GM18502 (cell line): ENCODE measurements around the gene PCDHB15.
"Not testable (repeated sequence)": the region's sequence is repeated elsewhere in the genome, so short reads cannot be mapped to it uniquely, and the experiment has no call there.

ENCODE experiments used
- ATAC-seq: cut with Tn5 transposase; IDR thresholded peaks from one replicate; pipeline ENCODE4 v1.9.1; 2021; ENCODE audit warnings: mild to moderate bottlenecking; ENCODE audit not compliant: unreplicated experiment, poor library complexity

The PCDHB15 gene

DNA sequence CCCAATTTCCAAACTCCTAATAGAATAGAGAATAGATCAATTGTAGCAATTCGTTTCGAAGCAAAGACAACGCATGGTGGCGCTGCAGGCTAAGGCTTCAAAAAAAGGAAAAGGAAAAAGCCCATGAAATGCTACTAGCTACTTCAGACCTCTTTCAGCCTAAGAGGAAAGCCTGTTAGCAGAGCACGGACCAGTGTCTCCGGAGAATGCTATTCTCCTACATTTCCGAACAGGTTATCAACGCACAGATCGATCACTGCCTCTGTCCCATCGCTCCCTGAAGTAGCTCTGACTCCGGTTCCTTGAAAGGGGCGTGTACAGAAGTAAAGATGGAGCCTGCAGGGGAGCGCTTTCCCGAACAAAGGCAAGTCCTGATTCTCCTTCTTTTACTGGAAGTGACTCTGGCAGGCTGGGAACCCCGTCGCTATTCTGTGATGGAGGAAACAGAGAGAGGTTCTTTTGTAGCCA lies at the start of gene PCDHB15:
TSS of gene PCDHB15 (plus strand) at position 146 of the 468 bp plus-strand sequence. CDS start at position 330, 184 bp downstream.
- ATAC-seq, result no peak

DNA sequence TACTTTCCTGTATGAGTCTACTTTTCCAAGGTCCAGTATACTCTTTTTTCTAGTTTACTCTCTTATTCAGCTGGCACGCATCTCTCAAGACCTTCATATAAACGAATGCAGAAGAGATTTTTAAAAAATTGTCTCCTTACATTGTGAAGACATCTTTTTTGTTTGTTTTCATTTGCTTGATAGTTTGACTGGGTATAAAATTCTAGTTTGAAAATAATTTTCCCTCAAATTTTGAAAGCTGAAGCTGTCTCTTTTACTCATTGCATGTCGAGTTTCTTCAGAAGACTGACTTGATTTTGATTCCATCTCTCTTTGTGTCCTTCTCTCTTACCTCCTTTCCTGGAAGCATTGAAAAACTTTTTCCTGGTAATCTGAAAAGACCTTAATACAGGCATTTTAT lies 48.8 kb upstream of the PCDHB15 start:
- ATAC-seq, result no peak

DNA sequence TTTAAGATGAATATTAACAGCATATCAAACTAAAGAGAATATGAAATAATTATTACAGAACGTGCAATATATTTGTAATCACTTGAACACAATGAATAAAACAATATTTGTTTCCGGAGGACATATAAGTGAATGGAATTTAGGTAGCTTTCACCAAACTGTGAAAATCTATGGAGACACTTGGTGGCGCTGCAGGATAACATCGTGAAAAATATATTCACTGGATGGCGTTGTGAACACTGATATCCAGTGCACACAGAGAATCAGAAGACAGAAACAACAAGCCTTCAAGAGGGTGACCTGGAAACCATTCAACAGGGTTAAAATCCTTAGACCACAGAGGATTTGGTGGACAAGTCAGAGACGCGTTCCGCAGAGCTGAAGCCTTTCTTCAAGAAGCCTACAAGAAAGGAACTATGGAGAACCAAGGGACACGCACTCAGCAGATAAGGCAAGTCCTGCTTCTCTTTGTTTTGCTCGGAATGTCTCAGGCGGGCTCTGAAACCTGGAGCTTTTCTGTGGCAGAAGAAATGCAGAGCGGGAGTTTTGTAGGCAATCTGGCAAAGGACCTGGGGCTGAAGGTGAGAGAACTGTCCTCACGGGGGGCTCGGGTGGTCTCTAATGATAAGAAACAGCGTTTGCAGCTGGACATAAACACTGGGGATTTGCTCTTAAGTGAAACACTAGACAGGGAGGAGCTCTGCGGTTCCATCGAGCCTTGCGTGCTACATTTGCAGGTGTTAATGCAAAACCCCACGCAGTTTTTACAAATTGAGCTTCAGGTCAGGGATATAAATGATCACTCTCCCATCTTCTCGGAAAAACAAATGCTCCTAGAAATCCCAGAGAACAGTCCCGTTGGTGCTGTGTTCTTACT lies 45.6 kb upstream of the PCDHB15 start, which contains the start of gene PCDHB11:
TSS of gene PCDHB11 (plus strand) at position 269 of the 877 bp plus-strand sequence. CDS start at position 417, 148 bp downstream.
- ATAC-seq, result no peak

- not testable (repeated sequence) for ATAC-seq
These were observed 44.1 kb upstream of the PCDHB15 start for GRCh38 chr5:141201126-141201525.

- not testable (repeated sequence) for ATAC-seq
These were observed 43.5 kb upstream of the PCDHB15 start for GRCh38 chr5:141201646-141202045.

DNA sequence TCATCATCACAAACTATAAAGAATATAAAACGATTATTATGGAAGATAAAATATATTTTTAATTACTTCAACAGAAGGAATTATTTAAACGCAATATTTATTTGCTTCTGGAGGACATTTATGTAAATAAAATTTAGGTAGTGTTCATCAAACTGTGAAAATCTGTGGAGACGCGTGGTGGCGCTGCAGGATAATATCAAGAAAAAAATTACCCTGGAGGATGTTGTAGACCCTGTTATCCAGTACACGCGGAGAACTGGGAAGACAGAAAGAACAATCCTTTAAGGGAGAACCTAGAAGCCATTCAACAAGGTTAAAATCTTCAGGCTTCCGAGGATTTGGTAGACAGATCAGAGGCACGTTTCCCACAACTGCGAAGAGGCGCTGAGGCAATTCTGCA lies 36.7 kb upstream of the PCDHB15 start, which contains the start of gene PCDHB12:
TSS of gene PCDHB12 (plus strand) at position 242 of the 400 bp plus-strand sequence. CDS start 189 bp downstream, outside the sequence.
- ATAC-seq, result no peak

DNA sequence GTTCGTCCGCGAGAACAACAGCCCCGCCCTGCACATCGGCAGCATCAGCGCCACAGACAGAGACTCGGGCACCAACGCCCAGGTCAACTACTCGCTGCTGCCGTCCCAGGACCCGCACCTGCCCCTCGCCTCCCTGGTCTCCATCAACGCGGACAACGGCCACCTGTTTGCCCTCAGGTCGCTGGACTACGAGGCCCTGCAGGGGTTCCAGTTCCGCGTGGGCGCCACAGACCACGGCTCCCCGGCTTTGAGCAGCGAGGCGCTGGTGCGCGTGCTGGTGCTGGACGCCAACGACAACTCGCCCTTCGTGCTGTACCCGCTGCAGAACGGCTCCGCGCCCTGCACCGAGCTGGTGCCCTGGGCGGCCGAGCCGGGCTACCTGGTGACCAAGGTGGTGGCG lies 34.9 kb upstream of the PCDHB15 start:
- not testable (repeated sequence) for ATAC-seq

DNA sequence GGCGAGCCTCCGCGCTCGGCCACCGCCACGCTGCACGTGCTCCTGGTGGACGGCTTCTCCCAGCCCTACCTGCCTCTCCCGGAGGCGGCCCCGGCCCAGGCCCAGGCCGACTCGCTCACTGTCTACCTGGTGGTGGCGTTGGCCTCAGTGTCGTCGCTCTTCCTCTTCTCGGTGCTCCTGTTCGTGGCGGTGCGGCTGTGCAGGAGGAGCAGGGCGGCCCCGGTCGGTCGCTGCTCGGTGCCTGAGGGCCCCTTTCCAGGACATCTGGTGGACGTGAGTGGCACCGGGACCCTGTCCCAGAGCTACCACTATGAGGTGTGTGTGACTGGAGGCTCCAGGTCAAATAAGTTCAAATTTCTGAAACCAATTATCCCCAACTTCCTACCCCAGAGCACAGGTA lies 34.3 kb upstream of the PCDHB15 start:
- not testable (repeated sequence) for ATAC-seq

DNA sequence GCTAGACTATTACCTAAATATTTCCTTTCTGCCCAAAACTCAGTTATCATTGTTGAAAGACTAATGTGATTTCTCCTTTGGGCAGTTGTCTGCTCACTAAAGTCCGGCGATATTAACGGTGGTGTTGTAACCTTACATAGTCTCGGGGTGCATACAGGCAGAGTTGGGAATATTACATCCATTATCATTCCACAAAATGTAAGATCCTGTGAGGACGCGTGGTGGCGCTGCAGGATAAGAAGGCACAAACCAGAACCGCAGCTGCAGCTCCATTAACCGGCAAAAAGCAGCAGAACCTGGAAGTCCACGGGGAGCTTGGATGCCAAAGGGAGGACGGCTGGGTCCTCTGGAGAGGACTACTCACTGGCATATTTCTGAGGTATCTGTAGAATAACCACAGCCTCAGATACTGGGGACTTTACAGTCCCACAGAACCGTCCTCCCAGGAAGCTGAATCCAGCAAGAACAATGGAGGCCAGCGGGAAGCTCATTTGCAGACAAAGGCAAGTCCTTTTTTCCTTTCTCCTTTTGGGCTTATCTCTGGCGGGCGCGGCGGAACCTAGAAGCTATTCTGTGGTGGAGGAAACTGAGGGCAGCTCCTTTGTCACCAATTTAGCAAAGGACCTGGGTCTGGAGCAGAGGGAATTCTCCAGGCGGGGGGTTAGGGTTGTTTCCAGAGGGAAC lies 31.4 kb upstream of the PCDHB15 start, which contains the start of gene PCDHB13:
TSS of gene PCDHB13 (plus strand) at position 264 of the 684 bp plus-strand sequence. CDS start at position 469, 205 bp downstream.
- ATAC-seq, result not testable (repeated sequence)

GRCh38 chr5:141214583-141214982 lies 30.6 kb upstream of the PCDHB15 start:
- ATAC-seq, result not testable (repeated sequence)

GRCh38 chr5:141215504-141215903 lies 29.7 kb upstream of the PCDHB15 start:
- not testable (repeated sequence) for ATAC-seq

- ATAC-seq, result not testable (repeated sequence)
These were observed 29.2 kb upstream of the PCDHB15 start for GRCh38 chr5:141216035-141216434.

DNA sequence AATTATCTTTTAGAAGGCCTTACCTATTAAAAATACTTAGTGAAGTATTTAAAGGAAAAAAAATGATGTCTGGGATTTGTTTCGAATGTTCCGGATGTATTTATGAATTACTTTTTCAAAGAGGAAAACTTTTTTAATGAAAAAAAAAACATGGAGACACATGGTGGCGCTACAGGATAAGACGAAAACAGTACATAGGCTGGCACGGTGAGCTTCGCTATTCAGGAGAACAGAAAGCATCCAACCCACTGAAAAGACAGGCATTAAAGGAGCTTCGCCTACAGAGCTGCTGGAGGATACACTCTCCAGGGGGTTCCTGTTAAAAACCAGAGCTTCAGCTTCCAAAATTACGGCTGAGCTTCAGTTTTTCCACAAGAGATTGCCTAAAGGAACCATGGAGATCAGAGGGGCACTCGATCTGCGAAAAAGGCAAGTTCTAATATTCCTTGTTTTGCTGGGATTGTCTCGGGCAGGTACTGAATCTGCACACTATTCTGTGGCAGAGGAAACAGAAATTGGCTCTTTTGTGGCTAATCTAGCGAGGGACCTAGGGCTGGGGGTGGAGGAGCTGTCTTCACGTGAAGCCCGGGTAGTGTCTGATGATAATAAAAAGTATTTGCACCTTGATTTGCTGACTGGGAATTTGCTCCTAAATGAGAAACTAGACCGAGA lies 21.9 kb upstream of the PCDHB15 start, which contains the start of gene PCDHB14:
TSS of gene PCDHB14 (plus strand) at position 232 of the 672 bp plus-strand sequence. CDS start at position 395, 163 bp downstream.
- ATAC-seq, result no peak

DNA sequence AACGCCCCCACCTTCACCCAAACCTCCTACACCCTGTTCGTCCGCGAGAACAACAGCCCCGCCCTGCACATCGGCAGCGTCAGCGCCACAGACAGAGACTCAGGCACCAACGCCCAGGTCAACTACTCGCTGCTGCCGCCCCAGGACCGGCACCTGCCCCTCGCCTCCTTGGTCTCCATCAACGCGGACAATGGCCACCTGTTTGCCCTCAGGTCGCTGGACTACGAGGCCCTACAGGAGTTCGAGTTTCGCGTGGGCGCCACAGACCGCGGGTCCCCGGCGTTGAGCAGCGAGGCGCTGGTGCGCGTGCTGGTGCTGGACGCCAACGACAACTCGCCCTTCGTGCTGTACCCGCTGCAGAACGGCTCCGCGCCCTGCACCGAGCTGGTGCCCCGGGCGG lies 20.4 kb upstream of the PCDHB15 start:
- ATAC-seq, result not testable (repeated sequence)

DNA sequence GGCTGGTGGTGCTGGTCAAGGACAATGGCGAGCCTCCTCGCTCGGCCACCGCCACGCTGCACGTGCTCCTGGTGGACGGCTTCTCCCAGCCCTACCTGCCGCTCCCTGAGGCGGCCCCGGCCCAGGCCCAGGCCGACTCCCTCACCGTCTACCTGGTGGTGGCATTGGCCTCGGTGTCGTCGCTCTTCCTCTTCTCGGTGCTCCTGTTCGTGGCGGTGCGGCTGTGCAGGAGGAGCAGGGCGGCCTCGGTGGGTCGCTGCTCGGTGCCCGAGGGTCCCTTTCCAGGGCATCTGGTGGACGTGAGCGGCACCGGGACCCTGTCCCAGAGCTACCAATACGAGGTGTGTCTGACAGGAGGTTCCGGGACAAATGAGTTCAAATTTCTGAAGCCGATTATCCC lies 19.8 kb upstream of the PCDHB15 start:
- not testable (repeated sequence) for ATAC-seq

GRCh38 chr5:141234109-141234667 lies 11.0 kb upstream of the PCDHB15 start:
- no peak for ATAC-seq

DNA sequence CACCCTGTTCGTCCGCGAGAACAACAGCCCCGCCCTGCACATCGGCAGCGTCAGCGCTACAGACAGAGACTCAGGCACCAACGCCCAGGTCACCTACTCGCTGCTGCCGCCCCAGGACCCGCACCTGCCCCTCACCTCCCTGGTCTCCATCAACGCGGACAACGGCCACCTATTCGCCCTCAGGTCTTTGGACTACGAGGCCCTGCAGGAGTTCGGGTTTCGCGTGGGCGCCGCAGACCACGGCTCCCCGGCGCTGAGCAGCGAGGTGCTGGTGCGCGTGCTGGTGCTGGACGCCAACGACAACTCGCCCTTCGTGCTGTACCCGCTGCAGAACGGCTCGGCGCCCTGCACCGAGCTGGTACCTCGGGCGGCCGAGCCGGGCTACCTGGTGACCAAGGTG lies 9.3 kb upstream of the PCDHB15 start:
- not testable (repeated sequence) for ATAC-seq

DNA sequence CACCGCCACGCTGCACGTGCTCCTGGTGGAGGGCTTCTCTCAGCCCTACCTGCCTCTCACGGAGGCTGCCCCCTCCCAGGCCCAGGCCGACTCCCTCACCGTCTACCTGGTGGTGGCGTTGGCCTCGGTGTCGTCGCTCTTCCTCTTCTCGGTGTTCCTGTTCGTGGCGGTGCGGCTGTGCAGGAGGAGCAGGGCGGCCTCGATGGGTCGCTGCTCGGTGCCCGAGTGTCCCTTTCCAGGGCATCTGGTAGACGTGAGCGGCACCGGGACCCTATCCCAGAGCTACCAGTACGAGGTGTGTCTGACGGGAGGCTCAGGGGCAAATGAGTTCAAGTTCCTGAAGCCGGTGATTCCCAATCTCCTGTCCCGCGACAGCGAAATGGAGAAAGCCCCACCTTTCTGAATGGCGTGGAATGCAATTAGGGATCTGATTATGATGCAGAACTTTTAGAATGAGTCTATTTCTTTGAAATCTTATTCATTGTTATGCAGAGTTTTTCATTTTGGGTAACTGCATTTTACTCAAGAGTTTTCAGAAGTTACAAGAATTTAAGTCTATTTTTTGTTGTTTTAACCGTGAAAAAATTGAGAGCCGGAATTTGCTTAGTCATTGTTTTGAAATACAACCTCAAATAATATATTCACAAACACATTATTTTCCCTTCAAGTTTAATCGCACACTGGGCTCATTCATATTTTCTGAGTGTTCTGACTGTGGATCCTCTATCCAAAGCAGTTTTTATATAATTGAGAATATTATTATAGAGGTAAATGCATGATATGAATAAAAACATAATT lies 8.5 kb upstream of the PCDHB15 start:
- ATAC-seq, result no peak

DNA sequence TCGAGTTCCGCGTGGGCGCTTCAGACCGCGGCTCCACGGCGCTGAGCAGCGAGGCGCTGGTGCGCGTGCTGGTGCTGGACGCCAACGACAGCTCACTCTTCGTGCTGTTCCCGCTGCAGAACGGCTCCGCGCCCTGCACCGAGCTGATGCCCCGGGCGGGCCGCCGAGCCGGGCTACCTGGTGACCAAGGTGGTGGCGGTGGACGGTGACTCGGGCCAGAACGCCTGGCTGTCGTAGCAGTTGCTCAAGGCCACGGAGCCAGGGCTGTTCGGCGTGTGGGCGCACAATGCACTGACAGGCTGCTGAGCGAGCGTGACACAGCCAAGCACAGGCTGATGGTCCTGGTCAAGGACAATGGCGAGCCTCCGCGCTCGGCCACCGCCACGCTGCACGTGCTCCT lies 3.7 kb upstream of the PCDHB15 start:
- no peak for ATAC-seq
